ENCODE data around the gene CRLF3.
A peak's percentile ranks its signal among the peaks of the same experiment; 100 is the strongest.

Gene CRLF3

GRCh38 chr17:30812218-30813177 lies 12.0 kb downstream of the CRLF3 start:
- H3K4me3 ChIP-seq (ENCODE audit: low read length): no peak overlapping the region
- peak; percentile 35 for DNase-seq (ENCODE audit: low read depth)
- no peak for TF ChIP-seq CTCF (conservative IDR thresholded peaks at IDR 0.05; ENCODE audit: low read length)

GRCh38 chr17:30809867-30810266 lies 14.6 kb downstream of the CRLF3 start:
- no peak for TF ChIP-seq CTCF (conservative IDR thresholded peaks at IDR 0.05; ENCODE audit: low read length)
- DNase-seq (ENCODE audit: low read depth): no peak
- no peak overlapping the region for H3K4me3 ChIP-seq (ENCODE audit: low read length)

- no peak overlapping the region for H3K4me3 ChIP-seq (ENCODE audit: low read length)
- no peak for DNase-seq (ENCODE audit: low read depth)
- no peak for TF ChIP-seq CTCF (conservative IDR thresholded peaks at IDR 0.05; ENCODE audit: low read length)
Observed at GRCh38 chr17:30808785-30809286, 15.7 kb downstream of the CRLF3 start.

GRCh38 chr17:30807896-30808295 lies 16.6 kb downstream of the CRLF3 start:
- no peak for TF ChIP-seq CTCF (conservative IDR thresholded peaks at IDR 0.05; ENCODE audit: low read length)
- peak; percentile 31 for DNase-seq (ENCODE audit: low read depth)
- no peak overlapping the region for H3K4me3 ChIP-seq (ENCODE audit: low read length)

GRCh38 chr17:30805944-30806456 lies 18.5 kb downstream of the CRLF3 start:
- DNase-seq (ENCODE audit: low read depth): no peak
- H3K4me3 ChIP-seq (ENCODE audit: low read length): no peak overlapping the region
- peak; percentile 14; the same call in 1 of the 2 replicates for TF ChIP-seq CTCF (conservative IDR thresholded peaks at IDR 0.05; ENCODE audit: low read length)

GRCh38 chr17:30801671-30802070 lies 22.8 kb downstream of the CRLF3 start:
- DNase-seq (ENCODE audit: low read depth): no peak
- no peak overlapping the region for H3K4me3 ChIP-seq (ENCODE audit: low read length)
- no peak for TF ChIP-seq CTCF (conservative IDR thresholded peaks at IDR 0.05; ENCODE audit: low read length)
